NCI-H526 treated with DMSO at 0.1 percent for 48 hours (cell line): Measurements from ENCODE around the gene ULBP2.
"Not testable (repeated sequence)": the region's sequence is repeated elsewhere in the genome, so short reads cannot be mapped to it uniquely, and the experiment has no call there.

Experiments
- DNase-seq: peaks from one replicate; lab custom pipeline; 2025; lab: John Stamatoyannopoulos, UW

Gene ULBP2

GRCh38 chr6:149941583-149942460, at the start of gene ULBP2:
ULBP2 (plus strand) TSS chr6:149942014; CDS start chr6:149942073, 59 bp downstream.
- DNase-seq: peak; percentile 49

- no peak for DNase-seq
Observed at GRCh38 chr6:149895048-149895590, 46.7 kb upstream of the ULBP2 start.

GRCh38 chr6:149895833-149896271, 46.0 kb upstream of the ULBP2 start:
- DNase-seq: no peak

GRCh38 chr6:149896491-149896890, 45.3 kb upstream of the ULBP2 start:
- DNase-seq: no peak

- DNase-seq: no peak
Observed at GRCh38 chr6:149897015-149897697, 44.7 kb upstream of the ULBP2 start.

GRCh38 chr6:149897855-149898744, 43.7 kb upstream of the ULBP2 start, which contains the start of gene RAET1E:
RAET1E (minus strand) TSS chr6:149898113; CDS start chr6:149890901, 7,212 bp downstream.
- DNase-seq: no peak

- DNase-seq: no peak
Observed at GRCh38 chr6:149898966-149899365, 42.8 kb upstream of the ULBP2 start.

- no peak for DNase-seq
Observed at GRCh38 chr6:149899486-149899885, 42.3 kb upstream of the ULBP2 start.

- no peak for DNase-seq
Observed at GRCh38 chr6:149899926-149900619, 41.7 kb upstream of the ULBP2 start.

- DNase-seq: no peak
Observed at GRCh38 chr6:149900620-149901443, 41.0 kb upstream of the ULBP2 start.

- DNase-seq: no peak
Observed at GRCh38 chr6:149901444-149902140, 40.2 kb upstream of the ULBP2 start.

- no peak for DNase-seq
Observed at GRCh38 chr6:149903938-149904611, 37.7 kb upstream of the ULBP2 start.

GRCh38 chr6:149904661-149905370, 37.0 kb upstream of the ULBP2 start:
- DNase-seq: no peak

GRCh38 chr6:149905371-149905910, 36.4 kb upstream of the ULBP2 start:
- DNase-seq: no peak

GRCh38 chr6:149905911-149906371, 35.9 kb upstream of the ULBP2 start:
- DNase-seq: no peak

GRCh38 chr6:149906405-149906804, 35.4 kb upstream of the ULBP2 start:
- DNase-seq: no peak

- DNase-seq: no peak
Observed at GRCh38 chr6:149907317-149907716, 34.5 kb upstream of the ULBP2 start.

GRCh38 chr6:149908480-149908879, 33.3 kb upstream of the ULBP2 start:
- not testable (repeated sequence) for DNase-seq
